Sigmoid colon (tissue), 4 donors: Measurements from ENCODE around the gene GHRHR.

Experiments used
- POLR2AphosphoS5 ChIP-seq, 4 donors: sonication (generic); formaldehyde crosslinking; IDR thresholded peaks; one replicate each; pipeline ENCODE4 v1.6.1; 2017; ENCODE audit warnings: antibody characterized with exemption in 4 of 4
- TF ChIP-seq, protein P1 (sequence below), 4 experiments: fragments of 450-650 bp in 3 of 4; fragments of 200-600 bp in 1 of 4; IDR thresholded peaks; one replicate each; pipeline ENCODE4 v1.5.1; 2016 to 2019; ENCODE audit warnings: antibody characterized with exemption in 4 of 4, mild to moderate bottlenecking in 3 of 4, moderate library complexity in 2 of 4

DNA sequence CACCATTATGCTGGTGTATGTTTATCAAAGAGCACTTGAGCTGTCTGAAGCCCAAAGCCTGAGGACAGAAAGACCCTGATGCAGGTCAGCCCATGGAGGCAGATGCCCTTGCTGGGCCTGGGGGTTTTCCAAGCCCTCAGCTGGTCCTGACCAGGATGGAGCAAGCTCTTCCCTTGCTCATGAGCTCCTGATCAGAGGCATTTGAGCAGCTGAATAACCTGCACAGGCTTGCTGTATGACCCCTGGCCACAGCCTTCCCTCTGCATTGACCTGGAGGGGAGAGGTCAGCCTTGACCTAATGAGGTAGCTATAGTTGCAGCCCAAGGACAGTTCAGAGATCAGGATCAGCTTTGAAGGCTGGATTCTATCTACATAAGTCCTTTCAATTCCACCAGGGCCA, 39.1 kb upstream of the GHRHR start:
- TF ChIP-seq, protein P1, sequence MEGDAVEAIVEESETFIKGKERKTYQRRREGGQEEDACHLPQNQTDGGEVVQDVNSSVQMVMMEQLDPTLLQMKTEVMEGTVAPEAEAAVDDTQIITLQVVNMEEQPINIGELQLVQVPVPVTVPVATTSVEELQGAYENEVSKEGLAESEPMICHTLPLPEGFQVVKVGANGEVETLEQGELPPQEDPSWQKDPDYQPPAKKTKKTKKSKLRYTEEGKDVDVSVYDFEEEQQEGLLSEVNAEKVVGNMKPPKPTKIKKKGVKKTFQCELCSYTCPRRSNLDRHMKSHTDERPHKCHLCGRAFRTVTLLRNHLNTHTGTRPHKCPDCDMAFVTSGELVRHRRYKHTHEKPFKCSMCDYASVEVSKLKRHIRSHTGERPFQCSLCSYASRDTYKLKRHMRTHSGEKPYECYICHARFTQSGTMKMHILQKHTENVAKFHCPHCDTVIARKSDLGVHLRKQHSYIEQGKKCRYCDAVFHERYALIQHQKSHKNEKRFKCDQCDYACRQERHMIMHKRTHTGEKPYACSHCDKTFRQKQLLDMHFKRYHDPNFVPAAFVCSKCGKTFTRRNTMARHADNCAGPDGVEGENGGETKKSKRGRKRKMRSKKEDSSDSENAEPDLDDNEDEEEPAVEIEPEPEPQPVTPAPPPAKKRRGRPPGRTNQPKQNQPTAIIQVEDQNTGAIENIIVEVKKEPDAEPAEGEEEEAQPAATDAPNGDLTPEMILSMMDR (IDR thresholded peaks at IDR 0.05): no peak
- TF ChIP-seq POLR2AphosphoS5 (IDR thresholded peaks at IDR 0.05): no peak
